NCI-H69 (cell line): ENCODE data around the gene CSDE1.
A peak's percentile ranks its signal among the peaks of the same experiment; 100 is the strongest.

Experiments used
- DNase-seq: peaks from one replicate; lab custom pipeline; 2025; lab: John Stamatoyannopoulos, UW

Gene CSDE1

GRCh38 chr1:114749835-114750234 lies 7.9 kb downstream of the CSDE1 start:
- DNase-seq, result no peak

GRCh38 chr1:114746450-114747121 lies 11.2 kb downstream of the CSDE1 start:
- no peak for DNase-seq

- no peak for DNase-seq
These were observed 12.5 kb downstream of the CSDE1 start for GRCh38 chr1:114745291-114745690.

GRCh38 chr1:114741963-114742746 lies 15.6 kb downstream of the CSDE1 start:
- no peak for DNase-seq

- DNase-seq, result no peak
These were observed 17.5 kb downstream of the CSDE1 start for GRCh38 chr1:114740331-114740730.

GRCh38 chr1:114737314-114737849 lies 20.4 kb downstream of the CSDE1 start:
- DNase-seq, result no peak

GRCh38 chr1:114735479-114735878 lies 22.3 kb downstream of the CSDE1 start:
- no peak for DNase-seq

GRCh38 chr1:114729782-114730181 lies 28.0 kb downstream of the CSDE1 start:
- no peak for DNase-seq

- DNase-seq, result no peak
These were observed 29.2 kb downstream of the CSDE1 start for GRCh38 chr1:114728553-114728952.

- no peak for DNase-seq
These were observed 32.6 kb downstream of the CSDE1 start for GRCh38 chr1:114725230-114725629.

- no peak for DNase-seq
These were observed 33.9 kb downstream of the CSDE1 start for GRCh38 chr1:114723915-114724314.

- DNase-seq, result no peak
These were observed 34.3 kb downstream of the CSDE1 start for GRCh38 chr1:114723457-114723856.

GRCh38 chr1:114720492-114720891 lies 37.3 kb downstream of the CSDE1 start:
- no peak for DNase-seq

GRCh38 chr1:114719424-114719787 lies 38.4 kb downstream of the CSDE1 start:
- no peak for DNase-seq

GRCh38 chr1:114718661-114719423 lies 38.9 kb downstream of the CSDE1 start:
- no peak for DNase-seq

GRCh38 chr1:114716304-114717170 lies 41.2 kb downstream of the CSDE1 start, which contains the start of gene NRAS:
Gene NRAS (minus strand): TSS chr1:114716771. CDS start chr1:114716160, 611 bp downstream.
- DNase-seq, result peak; percentile 89

GRCh38 chr1:114715952-114716303 lies 41.9 kb downstream of the CSDE1 start:
- peak; percentile 19 for DNase-seq

GRCh38 chr1:114712977-114713376 lies 44.8 kb downstream of the CSDE1 start:
- no peak for DNase-seq

- no peak for DNase-seq
These were observed 47.4 kb downstream of the CSDE1 start for GRCh38 chr1:114710360-114710759.

GRCh38 chr1:114707604-114708003 lies 50.2 kb downstream of the CSDE1 start:
- no peak for DNase-seq

GRCh38 chr1:114703242-114703641 lies 54.5 kb downstream of the CSDE1 start:
- DNase-seq, result no peak

- no peak for DNase-seq
These were observed 55.0 kb downstream of the CSDE1 start for GRCh38 chr1:114702737-114703136.
